GM12878 (cell line): ENCODE data around the gene LDLRAD4.

Source experiments
- BRCA1 ChIP-seq: IDR thresholded peaks from 2 replicates; pipeline ENCODE4 v1.6.1; 2011; ENCODE audit warnings: low read depth, low read length, improper control_type of control experiment
- CREB1 ChIP-seq: IDR thresholded peaks from 2 replicates; pipeline ENCODE4 v1.6.1; 2012; ENCODE audit warnings: low read depth, mild to moderate bottlenecking, inconsistent platforms
- CTCF ChIP-seq, 3 experiments: IDR thresholded peaks in 2 of 3; conservative IDR thresholded peaks in 1 of 3; 2 replicates each; pipeline ENCODE4 v1.5.1; 2011; ENCODE audit warnings: low read depth in 3 of 3, low read length in 3 of 3, mild to moderate bottlenecking in 3 of 3, control low read depth in 2 of 3, moderate library complexity in 2 of 3, inconsistent platforms in 1 of 3, mixed read lengths in 1 of 3; ENCODE audit not compliant: control insufficient read depth in 2 of 3, insufficient read depth in 1 of 3; ENCODE audit errors: extremely low read depth in 1 of 3
- EGR1 ChIP-seq, 2 experiments: IDR thresholded peaks; 1 replicate in 1 of 2; 2 replicates in 1 of 2; pipeline ENCODE4 v1.6.1; 2011 to 2012; ENCODE audit warnings: low read depth in 2 of 2, low read length in 2 of 2, borderline replicate concordance in 1 of 2, mild to moderate bottlenecking in 1 of 2, moderate library complexity in 1 of 2
- EP300 ChIP-seq, 2 experiments: fragments of 150-350 bp in 1 of 2; IDR thresholded peaks; 2 replicates each; pipeline ENCODE4 v1.6.1; 2011 to 2012; ENCODE audit warnings: low read depth in 2 of 2, low read length in 2 of 2, borderline replicate concordance in 1 of 2, improper control_type of control experiment in 1 of 2, inconsistent platforms in 1 of 2; ENCODE audit not compliant: control insufficient read depth in 1 of 2
- FOS ChIP-seq: IDR thresholded peaks from 3 replicates; pipeline ENCODE4 v1.6.1; 2011; ENCODE audit warnings: borderline replicate concordance; ENCODE audit not compliant: insufficient read length; ENCODE audit errors: extremely low read depth
- HCFC1 ChIP-seq: fragments of 150-350 bp; IDR thresholded peaks from 2 replicates; pipeline ENCODE4 v1.6.1; 2014; ENCODE audit warnings: low read length
- JUNB ChIP-seq: IDR thresholded peaks from 2 replicates; pipeline ENCODE4 v1.6.1; 2016; ENCODE audit warnings: antibody characterized with exemption, mild to moderate bottlenecking
- KAT2A ChIP-seq: conservative IDR thresholded peaks from 2 replicates; pipeline ENCODE4 v1.6.1; 2011; ENCODE audit warnings: low read depth, low read length; ENCODE audit not compliant: control insufficient read depth
- REST ChIP-seq: IDR thresholded peaks from 2 replicates; pipeline ENCODE4 v1.6.1; 2012; ENCODE audit warnings: mild to moderate bottlenecking, low read depth, low read length
- TCF12 ChIP-seq: IDR thresholded peaks from 2 replicates; pipeline ENCODE4 v1.6.1; 2011; ENCODE audit warnings: low read depth, mild to moderate bottlenecking, low read length
- ZNF384 ChIP-seq: IDR thresholded peaks from 2 replicates; pipeline ENCODE4 v1.6.1; 2012; ENCODE audit warnings: low read depth, mild to moderate bottlenecking, low read length, improper control_type of control experiment, borderline replicate concordance
- ZNF687 ChIP-seq: fragments of 450-650 bp; IDR thresholded peaks from 2 replicates; pipeline ENCODE4 v1.6.1; 2017; ENCODE audit warnings: mild to moderate bottlenecking, moderate library complexity

GRCh38 chr18:13625843-13626543 is 407.4 kb downstream of the LDLRAD4 start:
- no peak for TF ChIP-seq EGR1 (IDR thresholded peaks at IDR 0.05; ENCODE audit: borderline replicate concordance in 1 of 2, low read depth in 2 of 2, low read length in 2 of 2)
- no peak for TF ChIP-seq ZNF384
- TF ChIP-seq BRCA1 = no peak
- no peak for TF ChIP-seq CTCF (IDR thresholded peaks at IDR 0.05 in 2 of 3, conservative IDR thresholded peaks at IDR 0.05 in 1 of 3; ENCODE audit: control insufficient read depth in 2 of 3, extremely low read depth in 1 of 3, insufficient read depth in 1 of 3, low read depth in 3 of 3, low read length in 3 of 3)
- TF ChIP-seq REST = no peak
- TF ChIP-seq KAT2A = no peak
- TF ChIP-seq ZNF687 = no peak
- no peak for TF ChIP-seq HCFC1
- TF ChIP-seq JUNB = no peak
- TF ChIP-seq EP300 (IDR thresholded peaks at IDR 0.05; ENCODE audit: borderline replicate concordance in 1 of 2, control insufficient read depth in 1 of 2, low read depth in 2 of 2, low read length in 2 of 2) = no peak
- no peak for TF ChIP-seq CREB1
- TF ChIP-seq FOS = no peak
- TF ChIP-seq TCF12 = no peak
